Measurements from ENCODE around the gene PSMA3.
A peak's percentile ranks its signal among the peaks of the same experiment; 100 is the strongest.

Gene PSMA3

DNA sequence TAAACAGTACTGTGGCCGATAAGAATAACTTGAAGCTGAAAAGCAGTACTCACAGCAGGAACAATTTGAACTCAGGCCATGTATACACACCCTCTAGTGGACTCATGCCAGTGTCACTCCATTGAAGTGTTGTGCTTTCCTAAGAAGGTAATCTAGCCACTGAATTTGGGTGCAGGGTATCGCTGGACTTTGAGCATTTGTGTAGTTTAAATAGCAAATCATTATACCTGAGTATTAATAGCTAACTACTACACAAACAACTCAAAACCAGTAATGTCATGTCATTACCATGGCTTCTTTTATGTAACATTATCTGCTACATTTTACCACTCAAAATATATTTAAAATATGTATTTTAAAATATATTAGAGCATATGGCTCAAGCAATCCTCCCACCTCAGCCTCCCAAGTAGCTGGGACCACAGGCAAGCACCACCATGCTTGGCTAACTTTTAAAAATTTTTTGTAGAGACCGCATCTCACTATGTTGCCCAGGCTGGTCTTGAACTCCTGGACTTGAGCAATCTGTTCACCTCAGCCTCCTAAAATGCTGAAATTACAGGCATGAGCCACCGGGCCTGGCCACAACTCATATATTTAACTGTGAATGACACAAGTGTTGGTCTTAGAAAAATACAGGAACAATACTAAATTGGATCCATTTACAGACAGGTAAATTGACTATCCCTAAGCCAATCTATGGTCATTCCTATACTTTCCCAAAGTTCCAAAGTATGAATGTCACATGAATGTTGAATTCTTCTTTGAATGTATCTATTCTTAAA, 28.1 kb downstream of the PSMA3 start:
- no peak for FAIRE-seq

DNA sequence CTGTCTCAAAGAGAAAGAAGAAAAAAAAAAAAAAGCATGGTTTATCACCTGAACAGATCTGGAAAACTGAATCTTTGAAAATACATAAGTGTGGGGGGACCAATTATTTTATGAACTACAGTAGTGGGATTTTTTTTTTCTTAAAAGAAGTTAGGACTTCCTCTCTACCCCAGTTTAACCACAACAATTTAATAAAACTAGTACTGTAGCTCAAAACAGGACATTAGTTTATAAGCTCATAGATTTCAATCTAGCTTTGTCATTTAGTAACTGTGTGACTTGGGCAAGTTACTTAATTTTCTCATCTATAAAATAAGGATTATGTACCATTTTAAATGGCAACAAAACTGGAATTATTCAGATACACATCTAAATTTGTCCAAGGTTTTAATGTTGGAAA, 30.2 kb downstream of the PSMA3 start:
- FAIRE-seq, result no peak

GRCh38 chr14:58275527-58276190, 31.0 kb downstream of the PSMA3 start:
- no peak for FAIRE-seq

DNA sequence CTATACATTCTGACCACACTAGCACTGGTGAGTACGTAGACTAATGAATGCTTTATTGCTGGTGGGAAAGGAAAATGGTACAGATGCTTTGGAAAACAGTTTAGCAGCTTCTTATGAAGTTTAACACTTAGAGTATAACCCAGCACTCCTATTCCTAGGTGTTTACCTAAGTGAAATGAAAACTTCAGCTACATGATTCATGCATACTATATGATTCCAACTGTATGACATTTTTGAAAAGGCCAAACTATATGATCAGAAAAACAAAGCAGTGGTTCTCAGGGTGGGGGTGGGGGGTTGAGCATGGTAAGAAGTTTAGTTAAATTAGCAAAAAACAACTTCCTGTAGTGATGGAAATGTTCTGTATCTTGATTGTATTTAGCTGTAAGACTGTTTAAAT, 31.6 kb downstream of the PSMA3 start:
- no peak for FAIRE-seq

DNA sequence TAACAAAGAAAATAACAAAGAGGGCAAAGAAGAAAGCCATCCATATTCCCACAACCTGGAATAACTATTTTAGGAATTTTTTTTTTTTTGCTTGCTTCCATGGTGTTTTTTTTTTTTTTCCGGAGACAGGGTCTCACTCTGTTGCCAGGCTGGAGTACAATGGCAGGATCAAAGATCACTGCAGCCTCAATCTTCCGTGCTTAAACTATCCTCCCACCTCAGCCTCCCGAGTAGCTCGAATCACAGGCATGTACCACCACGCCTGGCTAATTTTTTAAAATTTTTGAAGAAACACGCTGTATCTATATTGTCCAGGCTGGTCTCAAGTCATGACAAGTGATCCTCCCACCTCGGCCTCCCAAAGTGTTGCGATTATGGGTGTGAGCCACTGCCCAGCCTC, 33.5 kb downstream of the PSMA3 start:
- FAIRE-seq, result no peak

DNA sequence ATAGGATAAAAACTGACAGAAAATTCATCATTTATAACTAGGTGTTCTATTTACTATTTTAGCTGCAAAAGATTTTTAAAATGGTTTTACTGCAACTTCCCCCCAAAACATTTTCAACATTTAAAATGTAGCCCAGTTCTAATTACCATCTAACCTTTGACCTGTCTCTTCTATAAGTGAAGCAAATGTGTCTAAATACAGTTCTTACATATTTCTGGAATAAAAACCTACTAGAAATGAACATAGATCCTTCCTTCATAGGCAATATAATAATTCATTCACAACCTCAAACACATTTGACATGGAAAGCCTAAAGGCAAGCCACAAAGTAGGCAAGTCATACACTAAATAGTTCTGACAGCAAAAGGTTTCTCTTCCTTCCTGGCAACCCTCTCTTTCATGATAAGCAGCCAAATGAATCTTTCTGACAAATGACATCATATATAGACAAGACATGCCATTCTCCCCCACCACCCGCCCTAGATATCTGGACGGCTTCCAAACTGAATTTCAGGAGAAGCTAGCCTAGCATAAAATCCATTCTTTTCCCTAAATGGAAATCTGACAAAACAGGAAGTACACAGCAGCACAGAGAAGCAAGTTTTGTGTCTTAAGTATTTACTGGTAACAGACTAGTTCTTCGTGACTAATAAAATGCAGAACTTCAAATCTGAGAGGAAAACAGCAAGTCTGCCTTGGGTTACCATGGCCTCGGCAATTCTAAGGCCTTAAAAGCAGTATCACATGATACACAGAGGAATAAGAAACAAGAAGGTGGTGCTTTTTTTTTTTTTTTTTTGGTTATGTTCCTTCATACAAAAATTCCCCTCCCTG, 36.5 kb downstream of the PSMA3 start:
- FAIRE-seq, result peak; percentile 70

GRCh38 chr14:58281969-58282368, 37.3 kb downstream of the PSMA3 start:
- FAIRE-seq, result no peak

DNA sequence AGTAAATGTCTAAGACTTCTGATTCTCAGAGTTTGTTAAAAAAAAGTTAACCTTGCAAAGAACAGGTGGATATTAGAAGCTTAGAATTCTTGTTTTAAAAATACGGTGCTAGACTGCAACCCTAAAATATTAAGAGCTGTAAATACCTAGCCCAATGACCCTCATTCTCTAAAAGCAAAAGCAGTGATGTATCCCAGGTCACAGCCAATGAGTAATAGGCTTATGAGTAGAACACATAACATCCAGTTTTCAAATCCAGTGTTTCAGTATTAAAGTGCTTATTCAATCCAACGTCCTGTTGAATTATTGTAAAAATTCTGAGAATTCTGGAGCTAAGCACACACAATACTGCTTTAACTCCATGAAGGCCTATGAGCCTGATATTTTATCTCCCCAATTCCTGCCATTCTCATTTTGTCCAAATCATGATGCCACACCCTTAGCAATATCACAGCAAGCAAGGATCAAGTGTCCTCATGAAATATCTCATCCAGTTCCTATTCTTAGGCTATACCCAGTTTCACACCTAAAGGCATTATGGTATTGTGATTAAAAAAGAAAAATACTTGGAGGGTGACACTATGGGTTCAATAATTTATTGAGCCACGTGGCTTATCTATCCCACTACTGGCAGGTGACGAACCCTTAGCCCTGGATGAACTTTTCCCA, 38.4 kb downstream of the PSMA3 start:
- no peak for FAIRE-seq

- FAIRE-seq, result no peak
Observed at GRCh38 chr14:58283730-58284129, 39.1 kb downstream of the PSMA3 start.

GRCh38 chr14:58285132-58285531, 40.5 kb downstream of the PSMA3 start:
- no peak for FAIRE-seq

- FAIRE-seq, result peak; percentile 66
Observed at GRCh38 chr14:58287607-58288042, 43.0 kb downstream of the PSMA3 start.

DNA sequence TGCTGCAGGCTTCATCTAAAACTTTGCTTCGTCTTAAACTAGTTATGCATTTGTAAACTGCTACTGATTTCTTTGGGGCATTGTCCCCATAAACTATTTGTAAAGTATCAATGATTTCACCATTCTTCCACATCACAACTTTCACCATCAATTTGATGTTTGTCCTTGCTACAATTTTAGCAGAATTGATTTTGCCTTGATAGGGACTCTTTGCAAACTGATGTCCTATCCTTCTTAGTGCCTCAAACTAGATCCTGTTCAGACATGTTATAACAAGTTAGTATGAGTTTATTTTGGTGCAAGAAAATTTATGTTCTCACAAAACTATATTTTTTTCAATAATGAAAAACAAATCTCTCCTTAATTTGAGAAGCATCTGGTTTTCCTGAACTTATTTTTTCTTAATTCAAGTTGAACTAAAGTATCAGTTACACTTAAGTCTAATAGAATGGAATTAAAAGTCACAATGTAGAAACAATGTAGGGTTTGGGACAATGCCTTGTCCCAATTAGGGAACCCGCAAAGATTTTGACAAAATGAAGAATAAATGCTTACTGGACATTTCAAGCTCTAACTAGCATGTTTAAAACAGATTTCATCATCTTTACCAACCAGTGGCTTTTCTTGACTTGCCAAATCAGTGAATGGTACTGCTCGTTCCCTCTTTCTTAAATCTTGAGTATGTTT, 43.6 kb downstream of the PSMA3 start:
- FAIRE-seq, result peak; percentile 26

DNA sequence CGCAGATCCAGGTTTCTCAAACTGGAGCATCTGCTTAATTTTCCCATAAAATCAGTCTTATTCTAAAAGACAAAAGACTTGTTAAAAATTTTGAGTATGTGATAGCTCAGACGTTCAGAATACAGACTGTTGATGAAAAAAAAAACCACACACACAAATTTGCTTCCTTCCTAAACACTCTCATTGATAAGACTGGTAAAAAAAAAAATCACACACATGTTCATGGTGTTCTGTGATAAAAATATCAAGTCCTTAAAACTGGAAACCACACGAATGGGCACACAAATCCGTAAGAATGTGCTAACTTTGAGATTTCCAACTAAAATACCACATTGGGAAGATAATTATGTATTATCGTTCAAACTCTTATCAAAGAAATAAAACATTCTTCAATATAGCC, 47.0 kb downstream of the PSMA3 start:
- no peak for FAIRE-seq

GRCh38 chr14:58292187-58292586, 47.5 kb downstream of the PSMA3 start:
- FAIRE-seq, result no peak

DNA sequence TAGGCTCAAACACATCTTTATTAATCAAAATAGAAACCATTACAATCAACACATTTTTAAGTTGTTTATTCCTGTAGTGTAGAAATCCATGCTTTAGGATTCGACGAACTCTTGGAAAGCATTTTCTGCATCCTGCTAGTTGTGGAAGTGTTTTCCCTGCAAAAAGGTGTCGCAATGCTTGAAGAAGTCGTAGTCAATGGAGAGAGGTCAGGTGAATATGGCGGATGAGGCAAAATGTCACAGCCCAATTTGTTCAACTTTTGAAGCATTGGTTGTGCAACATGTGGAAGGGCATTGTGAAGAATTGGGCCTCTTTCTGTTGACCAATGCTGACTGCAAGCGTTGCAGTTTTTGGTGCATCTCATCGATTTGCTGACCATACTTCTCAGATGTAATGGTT, 49.6 kb downstream of the PSMA3 start:
- no peak for FAIRE-seq

DNA sequence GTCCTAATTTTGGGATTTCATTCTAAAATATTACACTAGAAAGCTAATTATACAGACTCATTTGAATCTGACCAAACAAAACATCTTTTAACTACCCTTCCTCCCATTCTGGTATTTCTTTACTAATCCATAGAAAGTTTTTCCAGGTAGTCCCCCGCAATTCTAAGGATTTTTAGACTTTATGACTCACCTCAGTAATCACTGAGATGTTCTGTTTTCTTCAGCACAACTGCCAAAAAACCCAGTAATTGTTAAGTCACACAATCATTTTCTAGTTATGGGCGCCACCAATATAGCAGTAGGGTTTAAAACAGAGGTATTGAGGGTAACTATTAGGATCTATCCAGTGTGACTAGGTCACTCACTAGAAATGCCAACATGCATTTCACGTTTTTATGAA, 52.1 kb downstream of the PSMA3 start:
- FAIRE-seq, result no peak

GRCh38 chr14:58297412-58297761, 52.7 kb downstream of the PSMA3 start:
- FAIRE-seq, result no peak

- FAIRE-seq, result peak; percentile 100
Observed at GRCh38 chr14:58297762-58298476, 53.3 kb downstream of the PSMA3 start.

DNA sequence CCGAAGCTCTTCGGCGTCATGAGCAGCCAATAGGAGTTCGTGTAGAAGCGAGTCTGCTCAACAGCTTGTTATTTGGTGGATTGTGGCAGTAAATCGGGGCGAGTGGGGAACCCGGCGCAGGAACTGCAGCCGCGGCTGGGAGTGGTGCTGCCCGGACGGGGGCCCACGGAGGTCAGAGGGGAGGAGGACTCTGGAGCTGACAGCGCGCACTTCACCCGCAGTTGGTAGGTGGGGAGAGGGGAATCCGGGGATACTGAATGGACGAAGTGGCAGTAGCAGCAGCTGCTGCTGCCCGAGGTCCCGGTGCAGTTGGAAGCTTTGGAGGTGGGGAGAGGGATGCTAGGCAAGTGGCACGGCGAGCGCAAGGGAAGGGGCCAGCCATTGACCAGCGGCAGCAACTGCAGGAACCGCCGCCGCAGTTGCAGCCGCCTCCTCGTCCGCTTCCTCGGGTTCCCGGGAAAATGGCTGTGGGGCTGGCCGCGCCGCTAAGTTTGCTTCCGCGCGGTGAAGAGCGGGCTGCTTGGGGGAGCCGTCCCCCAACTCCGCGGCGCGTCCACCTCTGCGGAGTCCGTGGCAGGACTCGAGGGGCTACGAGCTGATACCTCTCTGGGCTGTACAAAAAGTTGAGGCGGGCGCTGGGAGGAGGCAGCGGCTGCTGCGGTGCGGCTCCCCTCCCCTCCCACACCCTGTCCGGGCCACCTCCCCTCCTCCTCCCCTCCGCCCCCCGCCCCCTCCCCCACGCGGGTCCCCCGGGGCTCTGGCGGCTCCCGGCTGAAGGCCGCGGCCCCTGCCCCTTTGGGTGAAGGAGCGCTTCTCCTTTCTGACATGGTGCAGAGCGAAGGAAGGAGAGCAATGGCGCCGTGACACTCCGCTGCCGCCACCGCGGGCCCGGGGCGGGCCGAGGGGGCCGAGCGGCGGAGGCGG, 54.1 kb downstream of the PSMA3 start, which contains the start of gene ARID4A:
Gene ARID4A (plus strand): TSS at position 79 of the 924 bp plus-strand sequence. CDS start 1,300 bp downstream, outside the sequence.
- FAIRE-seq, result no peak

Measured in endometrium (tissue), 2 donors.